Peyer's patch (tissue), 4 donors: ENCODE measurements around the gene CSF2RB.

Experiments used
- CTCF ChIP-seq, 6 experiments: fragments of 450-650 bp in 4 of 6; fragments of 200-600 bp in 2 of 6; sonication (generic) in 1 of 6; IDR thresholded peaks; one replicate each; pipeline ENCODE4 v1.5.1; 2017 to 2019; ENCODE audit warnings: antibody characterized with exemption in 6 of 6, mild to moderate bottlenecking in 3 of 6, moderate library complexity in 1 of 6
- POLR2A ChIP-seq, 2 donors: fragments of 450-650 bp; IDR thresholded peaks; one replicate each; pipeline ENCODE4 v1.5.1; 2017; ENCODE audit warnings: antibody characterized with exemption in 2 of 2, mild to moderate bottlenecking in 2 of 2, moderate library complexity in 2 of 2

GRCh38 chr22:36867695-36868094, 45.7 kb upstream of the CSF2RB start:
- TF ChIP-seq POLR2A (IDR thresholded peaks at IDR 0.05) (no peak), CTCF (IDR thresholded peaks at IDR 0.05) (no peak)
